HG02798 (cell line): ENCODE measurements around the gene MACROD2.

Source experiments
- ATAC-seq: cut with Tn5 transposase; IDR thresholded peaks from one replicate; pipeline ENCODE4 v1.9.1; 2021; ENCODE audit warnings: mild to moderate bottlenecking; ENCODE audit not compliant: unreplicated experiment, poor library complexity

MACROD2 gene

GRCh38 chr20:14495066-14495465 lies 499.8 kb downstream of the MACROD2 start:
- ATAC-seq: no peak

- no peak for ATAC-seq
Measured at GRCh38 chr20:14497004-14497403, 501.7 kb downstream of the MACROD2 start.

- no peak for ATAC-seq
Measured at GRCh38 chr20:14498772-14499171, 503.5 kb downstream of the MACROD2 start.

GRCh38 chr20:14505476-14505875 lies 510.2 kb downstream of the MACROD2 start:
- ATAC-seq: no peak

GRCh38 chr20:14507711-14508110 lies 512.4 kb downstream of the MACROD2 start:
- ATAC-seq: no peak

GRCh38 chr20:14510341-14510740 lies 515.0 kb downstream of the MACROD2 start:
- no peak for ATAC-seq

- no peak for ATAC-seq
Measured at GRCh38 chr20:14512839-14513238, 517.5 kb downstream of the MACROD2 start.

- no peak for ATAC-seq
Measured at GRCh38 chr20:14518648-14519047, 523.3 kb downstream of the MACROD2 start.

- no peak for ATAC-seq
Measured at GRCh38 chr20:14521016-14521415, 525.7 kb downstream of the MACROD2 start.

GRCh38 chr20:14521436-14521835 lies 526.1 kb downstream of the MACROD2 start:
- ATAC-seq: no peak

GRCh38 chr20:14522595-14522994 lies 527.3 kb downstream of the MACROD2 start:
- no peak for ATAC-seq

- ATAC-seq: no peak
Measured at GRCh38 chr20:14523090-14523489, 527.8 kb downstream of the MACROD2 start.

GRCh38 chr20:14525426-14525825 lies 530.1 kb downstream of the MACROD2 start:
- no peak for ATAC-seq

GRCh38 chr20:14526891-14527290 lies 531.6 kb downstream of the MACROD2 start:
- ATAC-seq: no peak

GRCh38 chr20:14531786-14532185 lies 536.5 kb downstream of the MACROD2 start:
- ATAC-seq: no peak

GRCh38 chr20:14536738-14537137 lies 541.4 kb downstream of the MACROD2 start:
- no peak for ATAC-seq

GRCh38 chr20:14538433-14538832 lies 543.1 kb downstream of the MACROD2 start:
- peak; percentile 93 for ATAC-seq

GRCh38 chr20:14543040-14543439 lies 547.7 kb downstream of the MACROD2 start:
- no peak for ATAC-seq

GRCh38 chr20:14544688-14545087 lies 549.4 kb downstream of the MACROD2 start:
- ATAC-seq: no peak

- ATAC-seq: no peak
Measured at GRCh38 chr20:14550655-14551054, 555.3 kb downstream of the MACROD2 start.

- no peak for ATAC-seq
Measured at GRCh38 chr20:14553774-14554534, 558.6 kb downstream of the MACROD2 start.

- ATAC-seq: no peak
Measured at GRCh38 chr20:14555676-14556075, 560.4 kb downstream of the MACROD2 start.
